Measurements from ENCODE around the gene IL4R. TPM values are rescaled to one million over a fixed set of nuclear protein-coding genes. Genes with fewer than 3 reads are reported as not detected.

The IL4R gene
- total and polyA plus RNA-seq, 4 donors: 15.5 to 61.9 (median 29.9) TPM

DNA sequence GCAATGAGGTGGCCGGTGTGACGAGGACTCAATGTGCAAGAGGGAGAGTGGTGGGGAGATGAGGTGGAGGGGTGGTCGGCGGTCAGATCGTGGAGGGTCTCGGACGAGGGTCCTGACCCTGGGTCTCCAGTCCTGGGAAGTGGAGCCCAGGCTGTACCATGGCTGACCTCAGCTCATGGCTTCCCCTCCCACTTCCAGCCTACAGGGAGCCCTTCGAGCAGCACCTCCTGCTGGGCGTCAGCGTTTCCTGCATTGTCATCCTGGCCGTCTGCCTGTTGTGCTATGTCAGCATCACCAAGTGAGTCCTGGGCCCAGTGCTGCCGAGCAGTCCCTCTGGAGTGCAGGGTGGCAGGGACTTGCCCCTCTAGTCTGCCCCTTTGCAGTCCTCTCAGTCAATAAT, 41.8 kb downstream of the IL4R start:
- TF ChIP-seq RAD21 (IDR thresholded peaks at IDR 0.05): peak; percentile 35 to 74
- TF ChIP-seq, protein P1, sequence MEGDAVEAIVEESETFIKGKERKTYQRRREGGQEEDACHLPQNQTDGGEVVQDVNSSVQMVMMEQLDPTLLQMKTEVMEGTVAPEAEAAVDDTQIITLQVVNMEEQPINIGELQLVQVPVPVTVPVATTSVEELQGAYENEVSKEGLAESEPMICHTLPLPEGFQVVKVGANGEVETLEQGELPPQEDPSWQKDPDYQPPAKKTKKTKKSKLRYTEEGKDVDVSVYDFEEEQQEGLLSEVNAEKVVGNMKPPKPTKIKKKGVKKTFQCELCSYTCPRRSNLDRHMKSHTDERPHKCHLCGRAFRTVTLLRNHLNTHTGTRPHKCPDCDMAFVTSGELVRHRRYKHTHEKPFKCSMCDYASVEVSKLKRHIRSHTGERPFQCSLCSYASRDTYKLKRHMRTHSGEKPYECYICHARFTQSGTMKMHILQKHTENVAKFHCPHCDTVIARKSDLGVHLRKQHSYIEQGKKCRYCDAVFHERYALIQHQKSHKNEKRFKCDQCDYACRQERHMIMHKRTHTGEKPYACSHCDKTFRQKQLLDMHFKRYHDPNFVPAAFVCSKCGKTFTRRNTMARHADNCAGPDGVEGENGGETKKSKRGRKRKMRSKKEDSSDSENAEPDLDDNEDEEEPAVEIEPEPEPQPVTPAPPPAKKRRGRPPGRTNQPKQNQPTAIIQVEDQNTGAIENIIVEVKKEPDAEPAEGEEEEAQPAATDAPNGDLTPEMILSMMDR (IDR thresholded peaks at IDR 0.05; ENCODE audit: low read depth, low read length, missing input control): peak; percentile 25
- no peak for TF ChIP-seq HNF4G (IDR thresholded peaks at IDR 0.05)
- no peaks in the 10 kb centered on the region for H3K9me3 ChIP-seq (ENCODE audit: control insufficient read depth in 4 of 4, low read length in 3 of 4)
- H3K4me1 ChIP-seq (ENCODE audit: control insufficient read depth in 4 of 4, insufficient read depth in 4 of 4, low read length in 3 of 4): no peaks in the 10 kb centered on the region
- no peak overlapping the region for H3K27ac ChIP-seq (ENCODE audit: low read depth in 1 of 2, low read length in 2 of 2)
- peaks cover 26 to 84% (median 75%) of the 10 kb centered on the region in 4 donors for H3K36me3 ChIP-seq (ENCODE audit: control insufficient read depth in 4 of 4, insufficient read depth in 3 of 4, low read depth in 1 of 4, low read length in 3 of 4)
- 78% methylated on average over 12 of the region's 12 CpGs for WGBS
- DNase-seq (ENCODE audit: low spot score): no peak
- H3K27me3 ChIP-seq (ENCODE audit: control insufficient read depth in 4 of 4, insufficient read depth in 4 of 4, low read length in 3 of 4): no peaks in the 10 kb centered on the region
- H3K9ac ChIP-seq (ENCODE audit: low read depth in 1 of 2, low read length in 2 of 2): no peak overlapping the region
- H3K4me3 ChIP-seq (ENCODE audit: low read depth in 1 of 3, low read length in 3 of 3): no peak overlapping the region

DNA sequence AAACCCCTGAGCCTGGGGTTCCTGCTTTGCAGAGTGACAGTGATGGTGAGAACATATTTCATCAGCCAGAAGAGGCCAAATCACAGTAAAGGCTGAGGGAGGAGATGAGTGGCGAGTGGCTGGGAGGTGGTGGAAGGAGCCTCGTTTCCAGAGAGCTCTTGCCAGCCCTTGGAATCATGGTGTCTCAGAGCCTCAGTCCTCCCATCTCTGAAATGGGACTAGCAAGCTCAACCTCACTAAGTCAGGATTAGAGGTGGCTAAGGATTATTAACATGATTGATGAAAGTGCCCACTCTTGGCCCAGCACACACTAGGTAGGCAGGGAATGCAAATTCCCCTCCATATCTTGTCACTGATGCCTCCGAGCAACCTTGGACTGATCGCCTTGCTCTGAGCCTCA, 43.0 kb downstream of the IL4R start:
- no peaks in the 10 kb centered on the region for H3K9me3 ChIP-seq (ENCODE audit: control insufficient read depth in 4 of 4, low read length in 3 of 4)
- no peak overlapping the region for H3K4me3 ChIP-seq (ENCODE audit: low read depth in 1 of 3, low read length in 3 of 3)
- H3K4me1 ChIP-seq (ENCODE audit: control insufficient read depth in 4 of 4, insufficient read depth in 4 of 4, low read length in 3 of 4): peaks cover 0 to under 1% (median 0%) of the 10 kb centered on the region in 4 donors
- no peak for DNase-seq (ENCODE audit: low spot score)
- H3K27ac ChIP-seq (ENCODE audit: low read depth in 1 of 2, low read length in 2 of 2): no peak overlapping the region
- H3K36me3 ChIP-seq (ENCODE audit: control insufficient read depth in 4 of 4, insufficient read depth in 3 of 4, low read depth in 1 of 4, low read length in 3 of 4): peaks cover 25 to 80% (median 71%) of the 10 kb centered on the region in 4 donors
- no peak overlapping the region for H3K9ac ChIP-seq (ENCODE audit: low read depth in 1 of 2, low read length in 2 of 2)
- no peak for TF ChIP-seq EGR1 (IDR thresholded peaks at IDR 0.05; ENCODE audit: low read depth in 2 of 2)
- TF ChIP-seq NR2F2 (IDR thresholded peaks at IDR 0.05): no peak
- TF ChIP-seq FOXA2 (IDR thresholded peaks at IDR 0.05): no peak
- TF ChIP-seq HNF4G (IDR thresholded peaks at IDR 0.05): no peak
- TF ChIP-seq, protein P2, sequence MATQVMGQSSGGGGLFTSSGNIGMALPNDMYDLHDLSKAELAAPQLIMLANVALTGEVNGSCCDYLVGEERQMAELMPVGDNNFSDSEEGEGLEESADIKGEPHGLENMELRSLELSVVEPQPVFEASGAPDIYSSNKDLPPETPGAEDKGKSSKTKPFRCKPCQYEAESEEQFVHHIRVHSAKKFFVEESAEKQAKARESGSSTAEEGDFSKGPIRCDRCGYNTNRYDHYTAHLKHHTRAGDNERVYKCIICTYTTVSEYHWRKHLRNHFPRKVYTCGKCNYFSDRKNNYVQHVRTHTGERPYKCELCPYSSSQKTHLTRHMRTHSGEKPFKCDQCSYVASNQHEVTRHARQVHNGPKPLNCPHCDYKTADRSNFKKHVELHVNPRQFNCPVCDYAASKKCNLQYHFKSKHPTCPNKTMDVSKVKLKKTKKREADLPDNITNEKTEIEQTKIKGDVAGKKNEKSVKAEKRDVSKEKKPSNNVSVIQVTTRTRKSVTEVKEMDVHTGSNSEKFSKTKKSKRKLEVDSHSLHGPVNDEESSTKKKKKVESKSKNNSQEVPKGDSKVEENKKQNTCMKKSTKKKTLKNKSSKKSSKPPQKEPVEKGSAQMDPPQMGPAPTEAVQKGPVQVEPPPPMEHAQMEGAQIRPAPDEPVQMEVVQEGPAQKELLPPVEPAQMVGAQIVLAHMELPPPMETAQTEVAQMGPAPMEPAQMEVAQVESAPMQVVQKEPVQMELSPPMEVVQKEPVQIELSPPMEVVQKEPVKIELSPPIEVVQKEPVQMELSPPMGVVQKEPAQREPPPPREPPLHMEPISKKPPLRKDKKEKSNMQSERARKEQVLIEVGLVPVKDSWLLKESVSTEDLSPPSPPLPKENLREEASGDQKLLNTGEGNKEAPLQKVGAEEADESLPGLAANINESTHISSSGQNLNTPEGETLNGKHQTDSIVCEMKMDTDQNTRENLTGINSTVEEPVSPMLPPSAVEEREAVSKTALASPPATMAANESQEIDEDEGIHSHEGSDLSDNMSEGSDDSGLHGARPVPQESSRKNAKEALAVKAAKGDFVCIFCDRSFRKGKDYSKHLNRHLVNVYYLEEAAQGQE (IDR thresholded peaks at IDR 0.05): no peak
- TF ChIP-seq, protein P3, sequence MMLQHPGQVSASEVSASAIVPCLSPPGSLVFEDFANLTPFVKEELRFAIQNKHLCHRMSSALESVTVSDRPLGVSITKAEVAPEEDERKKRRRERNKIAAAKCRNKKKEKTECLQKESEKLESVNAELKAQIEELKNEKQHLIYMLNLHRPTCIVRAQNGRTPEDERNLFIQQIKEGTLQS (IDR thresholded peaks at IDR 0.05): no peak
- no peaks in the 10 kb centered on the region for H3K27me3 ChIP-seq (ENCODE audit: control insufficient read depth in 4 of 4, insufficient read depth in 4 of 4, low read length in 3 of 4)
- 96% methylated on average over 4 of the region's 4 CpGs for WGBS

DNA sequence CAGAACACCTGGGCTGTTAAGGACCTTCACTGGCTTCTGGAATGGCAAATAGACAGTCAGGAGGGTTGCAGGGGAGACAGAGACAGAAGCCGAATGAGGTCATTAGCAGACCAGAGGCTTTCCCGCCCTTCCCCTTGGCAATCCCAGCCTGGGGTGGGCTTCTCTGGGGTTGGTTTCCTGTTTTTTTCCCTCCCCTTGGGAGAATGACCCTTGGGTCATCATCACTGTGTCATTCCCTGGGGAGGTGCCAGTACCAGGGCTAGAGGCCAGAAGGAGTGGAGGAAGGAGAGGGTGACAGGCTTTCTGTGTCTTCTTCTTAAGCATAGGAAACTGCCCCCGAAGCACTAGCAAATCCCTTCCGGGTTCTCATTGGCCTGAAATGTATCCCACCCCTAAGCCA, 45.3 kb downstream of the IL4R start:
- TF ChIP-seq NR2F2 (IDR thresholded peaks at IDR 0.05) (peak; percentile 31), FOXA1 (IDR thresholded peaks at IDR 0.05) (no peak)
- DNase-seq (ENCODE audit: low spot score): no peak
- H3K27me3 ChIP-seq (ENCODE audit: control insufficient read depth in 4 of 4, insufficient read depth in 4 of 4, low read length in 3 of 4): no peaks in the 10 kb centered on the region
- H3K4me1 ChIP-seq (ENCODE audit: control insufficient read depth in 4 of 4, insufficient read depth in 4 of 4, low read length in 3 of 4): peaks cover 8 to 22% (median 15%) of the 10 kb centered on the region in 4 donors
- peak overlapping the region in 1 of 2 donors; percentile 12 for H3K27ac ChIP-seq (ENCODE audit: low read depth in 1 of 2, low read length in 2 of 2)
- H3K9ac ChIP-seq (ENCODE audit: low read depth in 1 of 2, low read length in 2 of 2): no peak overlapping the region
- H3K9me3 ChIP-seq (ENCODE audit: control insufficient read depth in 4 of 4, low read length in 3 of 4): no peaks in the 10 kb centered on the region
- peaks cover 20 to 73% (median 65%) of the 10 kb centered on the region in 4 donors for H3K36me3 ChIP-seq (ENCODE audit: control insufficient read depth in 4 of 4, insufficient read depth in 3 of 4, low read depth in 1 of 4, low read length in 3 of 4)
- H3K4me3 ChIP-seq (ENCODE audit: low read depth in 1 of 3, low read length in 3 of 3): no peak overlapping the region
- WGBS: 78% methylated on average over 4 of the region's 4 CpGs
